Measurements from ENCODE around the gene FOXD2.

FOXD2 gene

DNA sequence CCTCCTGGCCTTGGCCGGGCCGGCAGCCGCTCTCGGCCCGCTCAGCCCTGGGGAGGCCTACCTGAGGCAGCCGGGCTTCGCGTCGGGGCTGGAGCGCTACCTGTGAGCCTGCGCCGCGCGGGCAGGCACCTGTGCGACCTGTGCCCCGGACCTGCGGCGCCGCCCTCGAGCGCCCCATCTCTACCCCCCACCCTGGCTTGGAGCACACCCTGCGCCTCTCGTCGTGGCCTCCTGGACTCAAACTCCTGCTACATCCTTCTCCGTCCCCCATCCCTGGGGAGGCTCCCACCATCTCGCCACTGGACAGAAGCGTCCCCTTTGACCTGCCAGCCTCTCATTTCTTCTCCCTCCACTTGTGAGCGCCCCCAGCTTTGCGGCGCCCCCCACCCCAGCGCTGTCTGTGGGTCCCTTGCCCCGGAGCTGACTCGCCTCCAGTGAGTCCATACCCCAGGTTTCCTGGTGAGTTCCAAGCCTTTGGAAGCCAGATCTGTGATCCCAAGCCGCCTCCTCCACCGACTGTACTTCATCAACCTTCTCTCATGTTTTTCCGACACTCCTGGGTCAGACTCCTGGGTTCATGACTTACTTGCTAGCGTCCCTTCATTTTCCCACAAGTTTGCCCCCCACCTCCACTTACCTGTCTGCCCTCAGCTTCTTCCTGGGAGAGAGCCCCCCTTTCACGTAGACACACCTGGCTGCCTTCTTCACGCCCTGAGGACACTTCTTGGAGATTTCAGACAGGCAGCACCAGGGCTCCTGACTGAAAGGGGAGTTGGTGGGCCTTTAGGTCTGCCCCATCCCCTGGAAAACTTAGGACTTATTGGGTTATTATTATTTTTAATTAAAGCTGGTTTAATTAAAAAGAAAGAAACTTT lies 20.4 kb upstream of the FOXD2 start:
- DNase-seq: no peak

DNA sequence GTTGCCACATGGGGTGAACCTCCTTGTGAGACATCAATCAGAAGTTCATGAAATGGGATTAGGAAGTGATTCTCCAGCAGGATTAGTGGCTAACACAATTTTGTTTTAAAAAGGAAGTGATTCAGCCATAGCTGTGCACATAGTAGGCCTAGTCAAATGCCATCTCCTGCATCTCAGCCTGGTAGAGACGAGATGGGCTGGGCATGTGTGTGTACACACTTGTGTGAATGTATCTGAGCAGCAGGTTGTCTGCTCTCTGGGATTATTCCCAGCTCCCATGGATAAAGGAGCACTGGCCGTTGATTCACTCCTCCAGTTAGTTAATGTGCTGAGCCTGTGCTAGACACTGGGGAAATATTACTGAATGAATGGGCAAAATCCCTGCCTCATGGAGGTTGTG lies 19.7 kb upstream of the FOXD2 start:
- DNase-seq: no peak

DNA sequence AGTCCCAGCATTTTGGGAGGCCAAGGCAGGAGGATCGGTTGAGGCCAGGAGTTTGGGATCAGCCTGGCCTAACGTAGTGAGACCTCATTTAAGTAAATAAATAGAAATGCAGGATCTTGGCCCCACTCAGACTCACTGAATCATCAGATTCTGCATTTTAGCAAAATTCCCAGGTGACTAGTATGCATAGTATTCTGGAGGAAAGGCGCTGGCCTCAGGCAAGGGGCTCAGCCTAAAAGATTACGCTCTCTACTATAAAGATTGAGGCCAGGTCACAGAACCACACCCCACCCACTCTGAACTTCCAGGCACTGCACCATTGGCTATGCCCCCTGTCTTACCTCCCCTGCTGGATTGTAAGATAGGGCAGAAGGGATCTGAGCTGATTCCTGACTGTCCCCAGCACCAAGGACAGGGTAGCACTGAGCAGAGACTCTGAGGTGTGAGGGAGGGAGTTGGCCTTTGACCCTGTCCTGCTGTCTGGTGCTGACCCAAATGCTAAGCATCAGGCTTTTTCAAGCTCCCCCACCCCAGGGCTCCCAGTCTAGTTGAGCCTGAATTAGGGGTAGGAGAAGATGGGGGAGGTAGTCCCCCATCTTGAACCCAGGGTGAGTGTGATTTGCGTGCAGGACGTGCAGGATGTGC lies 19.0 kb upstream of the FOXD2 start:
- no peak for DNase-seq

DNA sequence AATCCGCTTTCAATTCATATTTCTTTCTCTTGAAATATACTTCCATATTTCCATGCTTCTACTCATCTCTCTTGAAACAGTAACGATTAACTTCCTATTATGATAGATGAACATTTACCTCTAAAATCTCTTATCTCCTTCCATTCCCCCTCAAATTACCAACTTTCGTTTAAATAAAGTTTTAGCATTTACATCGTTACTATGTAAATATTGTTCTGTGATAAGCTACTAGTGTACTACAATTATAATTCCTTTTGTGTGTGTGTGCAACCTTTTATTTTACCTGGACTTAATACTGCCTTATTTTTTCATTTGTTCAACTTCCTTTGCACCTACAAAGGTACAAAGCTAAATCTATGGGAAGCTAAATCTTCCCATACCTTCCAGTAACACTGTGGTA lies 17.3 kb upstream of the FOXD2 start:
- no peak for DNase-seq

DNA sequence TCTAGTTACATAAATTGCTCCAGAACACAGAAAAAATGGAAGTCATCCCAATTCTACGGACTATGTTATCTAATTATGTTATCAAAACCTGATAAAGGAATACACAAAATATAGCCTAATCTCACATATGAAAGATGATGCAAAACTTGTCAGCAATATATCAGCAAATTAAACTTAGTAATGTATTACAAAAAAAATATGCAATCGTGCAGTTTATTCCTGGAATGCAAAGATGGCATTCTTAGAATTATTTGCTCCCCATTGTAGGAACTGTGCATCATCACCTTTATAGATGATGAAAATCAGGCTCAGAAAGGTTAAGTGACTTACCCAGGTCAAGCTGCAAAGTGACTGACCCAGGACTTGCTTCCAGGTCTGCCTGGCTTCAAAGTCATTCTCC lies 14.0 kb upstream of the FOXD2 start:
- DNase-seq: no peak

DNA sequence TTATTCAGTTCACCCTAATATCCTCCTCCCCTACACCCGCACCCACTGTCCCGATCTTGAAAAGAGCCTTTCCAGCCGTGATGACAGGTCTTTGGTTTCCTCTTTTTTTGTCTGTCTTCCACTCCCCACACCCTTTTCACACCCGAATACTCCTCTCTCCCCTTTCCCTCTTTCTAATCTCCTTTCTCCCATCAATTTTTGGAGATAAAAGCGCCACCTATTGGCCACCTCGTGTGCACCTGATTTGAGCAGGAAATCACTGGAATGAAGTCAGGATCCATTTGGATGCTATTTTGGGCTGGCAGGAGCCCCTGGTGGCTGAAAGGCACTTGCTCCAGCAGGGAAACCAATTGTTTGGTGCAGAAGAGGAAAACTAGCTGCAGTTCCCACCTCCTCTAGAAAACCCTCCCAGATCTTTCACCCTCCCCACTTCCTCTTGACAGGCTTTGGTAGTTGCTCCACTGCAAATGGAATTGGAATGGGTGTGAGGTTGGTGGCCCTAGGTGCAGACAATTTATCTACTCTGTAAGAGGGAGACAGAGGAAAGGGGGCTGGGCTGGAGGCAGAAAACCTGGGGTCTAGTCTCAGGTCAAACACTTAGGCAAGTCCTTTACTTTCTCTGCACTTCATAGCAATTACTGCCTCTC lies 13.4 kb upstream of the FOXD2 start:
- DNase-seq: peak; percentile 12

DNA sequence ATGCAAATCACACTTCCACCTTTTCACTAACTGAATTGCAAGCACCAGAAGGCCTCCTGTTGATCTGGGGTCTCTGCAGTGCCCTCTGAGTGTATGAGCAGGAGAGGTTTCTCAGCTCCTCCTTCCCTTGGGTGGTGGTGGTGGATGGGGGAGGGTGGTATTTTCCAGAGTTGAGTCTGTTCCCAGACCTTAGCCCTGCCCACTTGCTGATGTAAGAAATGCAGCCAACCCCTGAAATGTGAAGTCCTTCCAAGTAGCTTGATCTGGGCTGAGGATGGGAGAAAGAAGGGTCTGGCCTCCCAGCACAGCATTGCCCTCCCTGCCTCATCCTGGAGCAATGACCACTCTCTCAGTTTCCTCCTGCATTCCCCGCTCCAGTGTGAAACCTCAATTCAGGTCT lies 6.3 kb upstream of the FOXD2 start:
- DNase-seq: no peak

DNA sequence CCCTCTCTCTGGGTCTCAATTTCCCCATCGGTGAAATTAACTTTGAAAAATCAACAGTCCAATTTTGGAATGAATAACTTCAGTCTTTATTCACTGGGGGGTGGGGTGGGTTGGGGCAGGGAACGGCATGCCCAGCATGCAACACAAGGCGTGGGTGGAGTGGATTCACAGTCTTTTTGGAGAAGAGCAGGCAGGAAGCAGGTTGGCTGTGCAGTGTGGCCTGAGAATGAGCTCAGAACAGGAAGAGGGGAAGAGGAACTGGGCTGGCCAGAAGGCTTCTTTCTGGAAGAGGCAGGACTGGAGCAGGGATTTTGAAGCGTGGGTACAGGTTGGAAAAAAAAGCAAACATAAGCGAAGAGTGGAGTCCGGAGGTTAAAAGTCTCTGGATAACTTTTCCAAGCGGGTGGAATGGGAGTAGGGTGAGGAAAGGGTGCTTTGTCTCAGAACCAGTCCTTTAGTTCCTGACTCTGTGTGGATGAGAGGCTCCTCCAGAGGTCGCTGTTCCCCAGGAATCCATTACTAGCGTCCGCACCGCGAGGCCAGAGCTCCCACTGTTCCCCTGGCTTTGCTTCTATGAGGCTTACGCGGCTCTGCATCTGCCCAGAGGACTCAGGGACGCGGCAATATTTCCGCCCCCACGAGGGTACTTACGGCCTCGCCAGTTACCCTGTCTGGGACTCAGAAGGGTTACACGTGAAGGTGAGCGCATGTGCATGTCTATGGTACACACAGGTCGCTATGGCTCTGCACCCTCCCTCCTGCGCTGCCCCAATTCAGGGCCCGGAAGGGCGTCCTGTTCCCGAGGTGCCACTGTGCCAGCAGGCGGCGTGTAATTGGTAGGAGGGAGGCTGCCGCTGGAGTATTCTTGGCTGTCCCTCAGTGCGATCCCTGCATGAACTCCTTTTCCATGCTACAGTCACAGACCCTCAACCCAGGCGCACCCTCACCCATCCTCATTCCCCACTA lies 5.5 kb upstream of the FOXD2 start:
- DNase-seq: peak; percentile 60

DNA sequence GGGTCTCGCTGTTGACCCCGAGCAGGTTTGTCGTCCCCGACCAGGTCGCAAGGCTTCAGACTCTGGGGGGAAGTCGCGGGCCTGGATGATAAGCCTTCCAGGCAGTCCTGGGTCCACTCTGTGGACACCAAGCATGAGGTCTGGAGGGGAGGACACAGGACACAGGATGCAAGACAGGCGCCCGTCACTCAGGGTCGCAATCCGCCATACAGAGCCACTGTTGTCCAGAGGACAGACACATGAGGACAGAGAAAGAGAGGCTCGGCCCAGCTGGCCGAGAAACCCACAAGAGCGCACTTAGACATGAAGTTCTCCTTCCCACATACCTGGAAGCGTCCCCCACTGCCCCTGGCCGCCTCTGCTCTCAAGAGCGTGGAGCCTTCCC lies 4.8 kb upstream of the FOXD2 start:
- DNase-seq: no peak

DNA sequence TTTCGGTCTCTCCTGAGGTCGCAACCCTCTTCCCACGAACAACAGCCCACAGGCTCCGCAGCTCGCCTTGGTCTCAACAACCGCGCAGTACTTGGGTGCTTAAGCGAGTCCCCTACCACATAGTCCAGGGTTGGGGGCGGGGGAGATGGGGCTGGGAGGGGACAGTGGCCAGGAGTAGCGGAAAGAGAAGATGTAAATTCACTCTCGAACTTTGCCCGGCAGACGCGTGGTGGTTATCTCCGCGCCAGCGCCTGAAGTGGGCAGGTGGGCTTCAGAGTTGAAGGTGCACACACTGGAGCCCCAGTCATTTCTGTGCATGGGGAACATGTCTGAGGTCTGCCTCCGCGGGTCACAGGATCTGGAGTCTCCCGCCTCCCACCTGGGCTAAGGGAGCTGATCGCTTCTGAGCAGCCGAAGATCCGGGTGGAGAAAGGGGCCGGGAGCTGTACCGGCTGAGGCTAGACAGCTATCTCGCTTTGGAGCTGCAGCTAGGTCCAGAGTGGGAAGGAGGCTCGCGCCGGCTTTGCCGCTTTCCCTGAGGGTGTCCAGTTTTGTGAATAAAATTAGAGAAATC lies 4.3 kb upstream of the FOXD2 start:
- no peak for DNase-seq

DNA sequence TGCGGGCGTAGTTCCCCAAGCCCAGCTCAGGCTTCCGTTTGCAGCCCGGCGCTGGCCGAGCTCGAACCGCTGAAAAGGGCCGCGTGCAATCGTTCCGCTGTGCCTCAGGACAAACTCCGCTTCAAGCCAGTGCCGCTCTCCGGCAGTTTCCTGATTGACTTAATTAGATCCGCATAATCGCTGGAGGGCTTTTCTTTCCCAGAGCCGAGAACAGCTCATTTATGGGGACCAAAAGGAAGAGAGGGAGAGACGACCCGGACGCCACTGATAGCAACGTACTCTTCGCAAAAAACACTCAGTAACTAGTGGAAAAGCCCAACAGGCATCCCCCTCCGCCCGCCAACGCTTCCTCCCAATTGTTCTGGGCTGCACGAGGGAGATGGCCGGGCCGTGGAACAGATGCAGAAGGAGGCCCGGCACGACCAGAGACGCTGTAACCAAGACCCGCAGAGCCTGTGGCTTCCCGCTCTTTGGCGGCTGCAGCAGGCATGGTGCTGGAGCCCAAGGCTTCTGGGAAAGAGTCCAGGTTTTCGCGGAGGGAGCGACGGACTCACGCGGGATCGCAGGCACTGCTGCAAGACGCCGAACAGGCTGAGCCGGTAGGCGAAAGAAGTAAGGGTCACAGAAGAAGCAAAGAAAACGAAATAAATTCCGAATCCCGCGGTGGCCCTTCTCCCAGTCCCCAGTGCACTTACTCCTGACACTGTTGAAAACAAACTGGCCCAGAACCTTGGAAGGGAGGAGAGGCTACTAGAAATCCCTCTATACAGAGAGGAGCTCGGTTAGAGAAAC lies 3.6 kb upstream of the FOXD2 start:
- no peak for DNase-seq

DNA sequence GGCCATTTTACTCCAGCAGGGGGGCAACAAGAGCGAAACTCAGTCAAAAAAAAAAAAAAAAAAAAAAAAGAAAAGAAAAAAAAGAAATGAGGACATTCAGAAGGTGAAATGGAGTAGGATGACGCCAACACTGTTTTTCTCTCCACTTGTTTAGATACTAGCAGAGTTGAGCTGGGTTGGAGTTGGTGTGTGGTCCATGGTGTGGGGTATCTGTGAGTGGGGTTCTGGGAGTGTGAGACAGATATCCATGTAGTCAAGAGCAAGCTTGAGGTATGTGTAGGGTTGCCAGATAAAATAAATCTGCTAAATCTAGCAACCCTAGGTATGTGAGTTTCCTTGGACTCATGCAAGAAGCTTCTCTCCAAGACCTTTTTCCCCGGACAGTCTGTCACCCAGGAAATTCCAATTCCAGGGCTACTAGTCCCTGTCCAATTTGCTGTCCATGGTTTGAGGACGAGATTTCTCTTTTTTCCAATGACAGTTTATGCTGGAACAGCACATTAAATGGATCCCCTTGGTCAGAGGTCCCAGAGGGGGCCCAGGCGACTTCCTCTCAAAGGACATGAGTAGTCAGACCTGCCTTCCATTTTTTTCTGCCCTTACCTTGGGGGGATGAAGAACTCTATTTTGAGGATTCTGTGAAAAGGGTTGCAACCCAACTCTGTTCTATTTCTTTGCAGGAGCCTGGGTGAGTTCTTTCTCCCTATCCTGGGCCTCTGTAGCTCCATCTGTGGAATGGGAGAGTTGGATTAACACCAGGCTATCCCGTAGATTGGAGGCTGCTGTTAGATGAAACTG lies 2.1 kb upstream of the FOXD2 start:
- DNase-seq: no peak

DNA sequence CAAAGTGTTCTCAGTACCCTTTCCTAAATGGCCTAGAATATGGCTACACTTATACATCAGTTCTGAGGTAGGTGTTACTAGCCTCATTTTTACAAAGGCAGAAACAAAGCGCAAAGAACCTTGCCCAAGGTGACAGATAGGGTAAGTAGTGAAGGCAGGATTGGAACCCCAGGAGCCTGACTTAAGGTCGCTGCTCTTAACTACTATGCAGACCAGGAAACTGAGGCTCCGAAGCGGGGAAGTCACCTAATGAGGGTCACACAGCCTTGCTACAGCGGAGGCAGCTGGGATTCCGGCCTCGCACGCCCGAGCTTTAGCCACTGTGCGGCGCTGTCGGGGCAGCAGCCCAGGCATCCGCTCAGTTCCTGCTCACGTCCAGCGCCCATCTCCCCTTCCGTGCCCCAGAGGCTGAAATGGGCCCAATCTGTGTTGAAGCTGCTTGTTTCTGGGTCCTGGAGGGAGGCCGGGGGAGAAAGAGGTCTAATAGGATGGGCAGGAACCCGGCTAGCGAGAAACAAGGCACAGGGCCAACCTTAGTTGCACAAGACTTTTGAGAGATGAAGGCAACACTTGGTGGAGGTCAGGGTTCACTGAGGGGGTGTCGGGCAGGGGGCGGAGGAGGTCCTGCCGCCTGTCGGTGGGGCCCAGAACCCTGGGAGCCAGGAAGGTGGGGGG lies 1.4 kb upstream of the FOXD2 start:
- DNase-seq: peak; percentile 77

DNA sequence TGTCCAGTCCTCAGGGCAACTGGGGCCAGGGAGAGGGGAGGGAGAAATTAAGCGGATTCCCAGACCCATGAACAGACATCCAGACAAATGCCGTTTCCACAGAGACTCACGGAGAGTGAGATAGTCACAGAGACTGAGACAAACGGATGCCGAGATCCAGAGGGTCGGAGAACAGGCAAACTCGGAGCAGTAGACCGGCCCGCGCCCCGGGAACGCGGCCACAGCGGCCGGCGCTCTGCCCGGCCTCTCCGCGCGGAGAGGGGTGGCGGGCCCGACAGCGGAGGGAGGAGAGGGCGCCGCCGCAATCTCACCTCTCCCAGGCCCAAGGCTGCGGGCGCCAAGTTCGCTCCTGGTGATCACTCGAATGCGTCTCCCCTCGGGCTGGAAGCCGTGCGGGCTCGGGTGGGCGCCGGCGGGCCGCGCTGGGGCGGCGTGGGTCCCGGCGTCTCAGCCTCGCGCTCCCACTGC lies 831 bp upstream of the FOXD2 start:
- no peak for DNase-seq

DNA sequence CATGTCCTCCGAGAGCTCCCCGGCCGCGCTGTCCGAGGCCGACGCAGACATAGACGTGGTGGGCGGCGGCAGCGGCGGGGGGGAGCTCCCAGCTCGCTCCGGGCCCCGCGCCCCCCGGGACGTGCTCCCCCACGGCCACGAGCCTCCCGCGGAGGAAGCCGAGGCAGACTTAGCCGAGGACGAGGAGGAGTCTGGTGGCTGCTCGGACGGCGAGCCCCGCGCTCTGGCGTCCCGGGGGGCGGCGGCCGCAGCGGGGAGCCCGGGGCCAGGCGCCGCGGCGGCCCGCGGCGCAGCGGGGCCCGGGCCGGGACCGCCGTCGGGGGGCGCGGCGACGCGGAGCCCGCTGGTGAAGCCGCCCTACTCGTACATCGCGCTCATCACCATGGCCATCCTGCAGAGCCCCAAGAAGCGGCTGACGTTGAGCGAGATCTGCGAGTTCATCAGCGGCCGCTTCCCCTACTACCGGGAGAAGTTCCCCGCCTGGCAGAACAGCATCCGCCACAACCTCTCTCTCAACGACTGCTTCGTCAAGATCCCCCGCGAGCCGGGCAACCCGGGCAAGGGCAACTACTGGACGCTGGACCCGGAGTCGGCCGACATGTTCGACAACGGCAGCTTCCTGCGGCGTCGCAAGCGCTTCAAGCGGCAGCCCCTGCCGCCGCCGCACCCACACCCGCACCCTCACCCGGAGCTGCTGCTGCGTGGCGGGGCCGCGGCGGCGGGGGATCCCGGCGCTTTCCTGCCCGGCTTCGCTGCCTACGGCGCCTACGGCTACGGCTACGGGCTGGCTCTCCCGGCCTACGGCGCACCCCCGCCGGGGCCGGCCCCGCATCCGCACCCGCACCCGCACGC lies 547 bp downstream of the FOXD2 start:
- DNase-seq: peak; percentile 42

DNA sequence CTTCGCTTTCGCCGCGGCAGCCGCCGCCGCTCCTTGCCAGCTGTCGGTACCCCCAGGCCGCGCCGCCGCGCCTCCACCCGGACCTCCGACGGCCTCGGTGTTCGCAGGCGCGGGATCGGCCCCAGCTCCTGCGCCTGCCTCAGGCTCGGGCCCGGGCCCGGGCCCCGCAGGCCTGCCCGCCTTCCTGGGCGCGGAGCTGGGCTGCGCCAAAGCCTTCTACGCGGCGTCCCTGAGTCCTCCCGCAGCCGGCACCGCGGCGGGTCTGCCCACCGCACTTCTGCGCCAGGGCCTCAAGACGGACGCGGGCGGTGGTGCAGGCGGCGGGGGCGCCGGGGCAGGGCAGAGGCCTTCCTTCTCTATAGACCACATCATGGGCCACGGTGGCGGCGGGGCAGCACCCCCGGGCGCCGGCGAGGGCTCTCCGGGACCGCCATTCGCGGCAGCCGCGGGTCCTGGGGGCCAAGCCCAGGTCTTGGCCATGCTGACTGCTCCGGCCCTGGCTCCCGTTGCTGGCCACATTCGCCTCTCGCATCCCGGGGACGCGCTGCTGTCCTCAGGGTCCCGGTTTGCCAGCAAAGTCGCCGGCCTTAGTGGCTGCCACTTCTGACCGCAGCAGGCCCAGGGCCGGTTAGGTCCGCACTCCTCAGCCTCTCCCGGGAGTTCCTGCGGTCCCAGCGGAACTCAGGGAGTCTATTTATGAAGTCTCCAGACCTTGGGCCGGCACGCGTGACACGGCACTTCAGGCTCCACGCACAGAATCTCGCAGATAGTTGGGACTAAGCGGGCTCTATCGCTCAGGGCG lies 1.4 kb downstream of the FOXD2 start:
- DNase-seq: peak; percentile 26

DNA sequence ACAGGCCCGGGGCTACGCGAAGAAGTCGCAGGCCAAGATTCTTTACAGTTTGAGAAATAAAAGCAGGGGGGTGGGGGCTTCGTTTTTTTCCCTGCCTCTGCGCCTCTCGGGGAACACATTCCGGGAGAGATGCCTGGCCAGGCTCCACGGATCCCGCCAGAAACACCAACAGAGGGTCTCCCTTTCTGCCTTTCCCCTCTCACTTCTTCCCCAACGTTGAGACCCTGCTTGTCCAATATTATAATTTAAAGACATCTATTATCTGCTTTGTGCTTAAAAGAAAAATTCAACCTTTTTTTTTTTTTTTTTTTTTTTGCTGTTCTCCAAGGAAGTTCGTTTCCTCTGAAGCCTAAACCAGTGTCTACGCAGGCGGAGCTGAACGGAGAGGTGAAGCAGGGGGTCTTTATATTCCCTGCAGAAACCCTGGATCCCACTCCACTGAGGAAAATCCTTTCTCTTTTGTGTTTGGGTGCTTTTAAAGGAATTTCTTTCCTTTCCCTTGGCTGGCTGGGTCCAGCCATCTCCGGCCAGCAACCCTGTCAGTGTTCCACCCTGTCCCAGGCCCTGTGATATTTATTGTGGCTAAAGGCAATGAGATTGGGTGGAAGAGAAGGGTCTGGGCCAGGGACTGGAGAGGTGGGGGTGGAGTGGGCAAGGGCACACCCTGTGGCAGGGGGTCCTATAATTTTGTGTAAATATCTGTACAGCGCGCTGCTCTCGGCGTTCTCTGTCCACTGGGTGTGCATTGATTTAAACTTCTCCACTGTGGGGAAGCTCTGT lies 2.2 kb downstream of the FOXD2 start:
- no peak for DNase-seq

All from CD4-positive, alpha-beta T cell treated with Interleukin-21 for 1 hour (primary cell).